IPS DF 19.7 (cell line): ENCODE data around the gene TGFBI.

Experiments
- DNase-seq: peaks from one replicate; pipeline ENCODE4 v3.0.0-alpha.2; 2013; ENCODE audit warnings: low read depth, low spot score

TGFBI gene

GRCh38 chr5:136001466-136001981 lies 27.3 kb upstream of the TGFBI start:
- DNase-seq: no peak

- DNase-seq: no peak
These were observed 24.4 kb upstream of the TGFBI start for GRCh38 chr5:136004436-136004835.

GRCh38 chr5:136005476-136005875 lies 23.3 kb upstream of the TGFBI start:
- no peak for DNase-seq

- no peak for DNase-seq
These were observed 22.6 kb upstream of the TGFBI start for GRCh38 chr5:136006164-136006563.

DNA sequence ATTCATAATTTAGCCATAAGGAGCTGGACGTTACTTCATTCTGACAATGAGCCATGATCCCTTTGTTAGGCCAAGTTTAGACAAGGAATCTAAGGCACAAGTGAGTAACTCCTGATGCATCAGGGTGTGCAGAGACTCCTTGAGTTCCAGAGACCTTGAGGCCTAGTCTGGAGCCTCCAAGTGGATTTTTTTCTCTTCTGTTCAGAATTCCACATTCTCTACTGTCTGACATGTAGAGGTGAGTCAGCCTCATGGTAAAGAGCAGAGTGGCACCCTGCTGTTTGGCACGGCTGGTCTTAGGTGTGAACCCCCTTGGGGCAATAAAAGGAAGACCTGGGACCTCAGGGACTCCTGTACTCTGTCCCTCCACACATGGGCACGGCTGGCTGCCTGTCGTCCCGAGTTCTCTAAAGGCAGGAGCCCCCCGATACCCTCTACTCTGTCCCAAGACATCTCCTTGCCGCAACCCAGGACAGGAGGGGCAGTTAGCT lies 22.0 kb upstream of the TGFBI start:
- no peak for DNase-seq

GRCh38 chr5:136007271-136007670 lies 21.5 kb upstream of the TGFBI start:
- DNase-seq: no peak

DNA sequence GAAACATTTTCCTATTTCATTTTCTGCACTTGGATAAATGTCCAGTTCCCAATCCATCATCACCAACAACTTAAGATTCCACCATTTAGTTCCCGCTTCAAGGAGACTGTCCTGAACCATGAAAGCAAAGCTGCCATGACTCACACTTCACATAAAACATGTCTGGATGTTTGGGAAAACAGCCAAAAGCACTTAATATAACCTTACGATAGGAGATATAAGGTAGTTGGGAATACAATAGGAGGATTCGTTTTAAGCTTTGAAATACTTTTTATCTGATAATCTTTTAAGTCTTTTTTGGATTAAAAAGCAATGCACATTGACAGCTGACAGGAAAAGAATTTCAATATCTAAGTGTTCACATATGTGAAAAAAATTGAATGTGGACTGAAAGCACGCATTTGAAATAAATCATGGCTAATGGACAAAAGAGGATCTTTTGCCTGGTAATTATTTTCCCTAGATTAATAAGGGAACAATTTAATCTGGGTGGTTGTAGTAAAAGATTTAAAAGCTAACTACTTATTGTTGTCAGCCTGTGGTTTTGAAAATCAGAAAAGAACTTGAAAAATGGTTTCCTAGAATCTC lies 17.3 kb upstream of the TGFBI start:
- no peak for DNase-seq

- no peak for DNase-seq
These were observed 16.6 kb upstream of the TGFBI start for GRCh38 chr5:136012041-136012804.

GRCh38 chr5:136013559-136013958 lies 15.2 kb upstream of the TGFBI start:
- no peak for DNase-seq

GRCh38 chr5:136014049-136015002 lies 14.5 kb upstream of the TGFBI start:
- no peak for DNase-seq

GRCh38 chr5:136015003-136015375 lies 13.8 kb upstream of the TGFBI start:
- DNase-seq: no peak

GRCh38 chr5:136015966-136016650 lies 12.7 kb upstream of the TGFBI start:
- DNase-seq: no peak

- no peak for DNase-seq
These were observed 11.8 kb upstream of the TGFBI start for GRCh38 chr5:136016945-136017530.

- no peak for DNase-seq
These were observed 9.7 kb upstream of the TGFBI start for GRCh38 chr5:136018814-136019783.

- DNase-seq: no peak
These were observed 8.8 kb upstream of the TGFBI start for GRCh38 chr5:136020001-136020382.

DNA sequence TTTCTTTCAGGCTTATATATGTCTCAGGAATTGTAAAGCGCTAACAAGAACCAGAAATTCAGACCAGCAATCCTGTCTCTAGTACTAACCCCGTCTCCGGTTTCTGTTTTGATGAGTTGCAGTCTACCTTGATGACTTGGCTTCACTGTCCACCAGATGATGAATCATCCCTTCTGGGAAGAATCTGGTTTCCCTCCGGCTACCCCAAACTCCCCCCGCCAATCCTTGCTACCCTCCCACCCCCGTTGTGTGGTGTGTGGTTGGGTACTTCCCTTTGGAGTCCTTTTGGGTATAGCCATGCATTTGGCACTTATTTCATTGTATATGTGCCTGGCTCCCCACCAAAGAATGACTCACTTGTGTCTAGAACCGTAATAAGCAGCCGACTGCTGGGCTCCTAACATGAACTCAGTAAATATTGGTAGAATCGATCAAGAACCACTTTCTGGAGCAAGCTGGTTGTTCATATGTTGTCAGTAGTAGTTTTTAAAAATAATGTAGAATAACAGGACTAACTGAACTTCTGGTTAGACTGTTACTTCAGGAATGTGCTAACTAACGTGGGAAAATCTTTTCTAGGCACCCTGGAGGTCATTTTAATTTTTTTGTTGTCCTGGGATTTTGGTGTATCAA lies 8.3 kb upstream of the TGFBI start:
- no peak for DNase-seq

DNA sequence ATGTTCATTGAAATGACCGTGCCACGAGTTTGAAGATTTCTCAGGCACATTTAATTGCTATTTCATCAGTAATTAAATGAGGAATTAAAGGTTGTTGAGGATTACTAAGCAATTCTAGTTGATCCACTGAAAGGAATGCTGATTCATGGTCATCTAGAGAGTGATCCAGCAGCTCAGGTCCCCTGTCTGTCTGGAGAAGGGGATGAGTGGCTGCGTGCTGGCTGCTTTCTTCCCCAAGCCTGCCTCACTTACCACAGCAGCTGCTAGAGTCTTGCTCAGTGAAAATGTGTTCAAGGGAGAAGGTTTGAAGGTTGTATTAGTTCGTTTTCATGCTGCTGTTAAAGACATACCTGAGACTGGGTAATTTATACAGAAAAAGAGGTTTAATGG lies 7.8 kb upstream of the TGFBI start:
- DNase-seq: no peak

DNA sequence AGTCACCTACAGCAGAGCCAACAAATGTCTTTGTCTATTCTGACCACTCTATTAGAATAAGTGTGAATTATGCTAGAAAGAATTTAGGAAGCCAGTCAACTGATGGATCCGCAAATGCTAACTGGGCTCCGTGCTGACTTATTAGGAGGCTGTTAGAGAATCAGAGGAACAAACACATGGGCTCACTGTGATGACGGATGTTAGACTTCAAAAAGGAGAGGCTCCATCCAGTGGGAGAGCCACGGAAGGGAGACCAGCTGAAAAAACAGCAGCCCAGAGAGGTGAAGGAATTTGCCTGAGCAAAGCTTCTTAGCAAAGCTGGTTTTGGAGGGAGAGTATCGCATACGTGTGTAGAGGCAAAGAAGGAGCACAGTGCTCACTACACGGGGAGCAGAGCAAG lies 5.8 kb upstream of the TGFBI start:
- DNase-seq: no peak

DNA sequence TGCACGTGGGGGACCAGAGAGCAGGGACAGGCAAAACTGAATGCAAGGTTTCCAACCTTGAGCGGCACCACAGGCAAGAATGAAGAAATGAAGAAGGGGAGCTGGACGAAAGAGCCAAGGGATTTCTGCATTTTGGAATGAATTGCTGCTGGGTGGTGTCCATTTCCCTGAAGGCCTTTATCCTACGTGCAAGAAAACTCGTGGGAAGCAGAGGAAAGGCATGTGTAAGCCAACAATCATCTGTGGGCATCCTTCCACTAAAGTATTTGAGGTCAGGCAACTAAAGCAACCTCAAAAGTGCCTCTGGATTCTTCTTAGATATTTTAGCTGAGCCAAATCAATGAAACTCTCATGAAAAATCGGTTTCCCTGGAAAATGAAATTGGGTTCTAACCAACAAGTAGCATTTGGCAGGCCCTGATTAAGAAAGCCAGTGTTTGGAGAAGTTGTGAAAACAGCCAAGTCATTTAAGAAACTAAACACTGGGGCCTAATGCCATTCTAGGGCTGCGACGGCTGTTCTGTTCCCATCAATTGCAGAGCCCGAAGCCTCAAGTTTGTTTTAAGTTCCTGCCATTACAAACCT lies 4.7 kb upstream of the TGFBI start:
- DNase-seq: no peak
